ENCODE data around the gene DCUN1D3.
A peak's percentile ranks its signal among the peaks of the same experiment; 100 is the strongest.
"Not testable (repeated sequence)": the region's sequence is repeated elsewhere in the genome, so short reads cannot be mapped to it uniquely, and the experiment has no call there.

Gene DCUN1D3

DNA sequence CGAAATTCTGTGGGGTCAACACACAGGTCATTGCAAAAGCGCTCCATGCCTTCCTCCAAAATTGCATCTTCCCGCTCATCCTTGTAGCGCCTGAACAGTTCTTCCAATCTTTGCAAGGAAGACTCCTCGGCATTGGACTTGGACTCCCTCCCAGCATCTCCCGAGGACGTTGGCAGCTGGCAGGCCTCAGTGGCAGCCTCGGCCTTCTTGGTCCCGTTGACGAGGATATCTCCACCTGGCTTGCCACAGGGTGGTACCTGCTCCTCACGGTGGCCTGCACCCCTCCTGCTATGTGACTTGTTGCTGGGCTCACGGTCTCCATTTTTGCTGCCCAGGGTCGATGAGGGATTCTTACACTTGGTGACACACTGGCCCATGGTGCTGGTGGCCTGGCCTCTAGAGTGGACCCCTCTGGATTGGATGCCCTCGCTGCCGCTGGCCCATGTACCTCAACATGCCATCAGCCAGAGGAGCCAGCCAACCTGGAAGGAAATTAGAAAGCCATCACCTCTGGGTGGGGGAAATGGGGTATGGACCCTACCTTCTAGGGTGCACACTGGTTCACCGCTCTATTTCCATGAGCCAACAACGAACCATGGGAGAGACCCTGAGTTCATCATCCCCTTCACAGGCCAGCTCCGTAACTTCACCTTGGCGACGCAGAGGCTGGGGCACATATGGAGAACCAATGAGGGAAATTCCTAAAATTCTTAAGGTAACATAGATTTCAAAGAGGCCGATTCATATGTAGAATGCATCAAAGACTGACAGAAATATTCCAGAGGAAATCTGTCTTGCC lies 37.8 kb downstream of the DCUN1D3 start:
- DNase-seq (ENCODE audit: low read depth) = no peak

DNA sequence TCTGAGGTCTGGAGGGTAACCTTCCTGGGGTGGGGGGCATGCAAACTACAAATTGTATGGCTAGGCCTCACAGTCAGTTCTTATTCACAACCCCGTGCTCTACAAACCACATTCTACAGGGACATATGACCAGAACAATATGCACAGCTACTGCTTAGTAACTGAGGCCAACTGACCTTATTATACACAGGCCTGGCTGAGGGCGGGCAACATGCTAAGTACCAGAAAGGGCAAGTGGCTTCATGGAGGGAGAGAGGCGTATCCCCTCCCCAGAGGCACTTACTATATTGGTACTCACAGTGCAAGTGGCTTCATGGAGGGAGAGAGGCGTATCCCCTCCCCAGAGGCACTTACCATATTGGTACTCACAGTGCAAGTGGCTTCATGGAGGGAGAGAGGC lies 39.2 kb downstream of the DCUN1D3 start:
- not testable (repeated sequence) for DNase-seq (ENCODE audit: low read depth)

DNA sequence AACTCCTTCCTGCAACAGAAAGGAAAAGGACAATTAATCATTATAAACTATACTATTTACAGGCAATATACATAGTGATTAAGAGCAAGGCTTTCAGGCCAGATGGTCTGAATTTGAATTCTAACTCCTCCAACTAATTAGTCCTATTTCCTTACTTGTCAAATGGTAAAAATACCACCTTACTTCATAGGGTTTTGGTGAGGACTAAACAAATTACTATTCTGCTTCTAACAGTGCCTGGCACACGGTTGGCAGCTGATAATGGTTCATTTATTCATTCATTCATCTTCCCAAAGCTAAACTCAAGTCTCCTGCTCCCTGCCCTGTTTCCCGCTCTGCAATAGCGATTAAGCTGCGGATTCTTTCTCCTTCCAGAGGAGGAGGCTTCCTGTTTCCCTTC lies 39.8 kb downstream of the DCUN1D3 start:
- no peak for DNase-seq (ENCODE audit: low read depth)

DNA sequence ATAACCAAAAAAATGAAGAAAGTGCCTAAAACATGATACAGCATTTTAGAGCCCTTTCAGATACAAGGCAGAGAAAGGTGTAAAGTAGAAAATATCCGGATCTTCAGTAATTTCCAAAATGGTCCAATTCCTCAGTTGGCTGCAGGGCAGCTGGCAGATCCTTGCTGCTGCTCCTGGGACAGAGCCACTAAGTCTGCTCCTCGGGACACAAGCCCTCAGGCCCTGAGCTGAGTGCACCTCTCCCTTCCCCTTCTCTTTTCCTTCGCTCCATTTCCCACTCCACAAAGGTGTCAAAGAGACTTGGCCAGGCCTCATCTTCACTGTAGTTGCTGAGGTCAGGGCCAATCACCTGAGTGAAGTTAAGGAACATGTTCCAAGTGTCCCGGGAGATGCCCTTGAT lies 40.5 kb downstream of the DCUN1D3 start:
- DNase-seq (ENCODE audit: low read depth) = no peak

DNA sequence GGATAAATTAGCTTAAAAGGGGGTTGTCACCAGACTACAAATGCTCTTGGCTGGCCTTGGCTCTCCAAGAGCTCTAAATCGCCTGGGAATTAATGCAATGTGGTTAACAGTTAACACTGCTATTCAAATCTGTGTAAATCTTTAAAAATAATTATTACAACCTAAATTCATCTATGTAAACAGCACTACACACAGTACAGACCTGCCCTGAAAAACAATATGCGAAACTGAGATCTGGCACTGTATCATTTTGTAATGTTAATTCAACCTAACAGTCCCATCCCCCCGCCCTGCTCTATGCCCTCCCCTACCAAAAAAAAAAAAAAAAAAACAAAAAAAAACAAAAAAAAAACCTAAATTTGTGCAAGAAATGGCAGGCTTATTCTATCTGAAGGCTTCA lies 40.9 kb downstream of the DCUN1D3 start:
- no peak for DNase-seq (ENCODE audit: low read depth)

DNA sequence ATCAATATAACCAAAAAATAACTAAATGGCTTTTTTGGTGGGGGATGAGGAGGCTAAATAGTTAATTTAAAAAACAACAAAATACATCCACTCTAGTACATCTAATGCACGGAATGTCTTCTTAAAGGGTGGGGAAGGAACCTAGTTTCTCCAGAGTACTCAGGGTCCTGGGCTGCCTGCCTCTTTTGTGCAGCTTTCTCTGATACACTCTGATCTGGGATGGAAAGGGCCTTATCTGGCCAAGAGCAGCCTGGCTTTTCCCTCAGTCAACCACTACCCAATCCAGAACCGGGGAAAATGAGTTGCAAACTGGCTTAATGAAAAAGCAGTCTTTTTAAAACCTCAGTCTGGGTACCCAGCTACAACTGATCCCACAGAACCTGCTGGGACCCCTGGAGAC lies 42.9 kb downstream of the DCUN1D3 start:
- DNase-seq (ENCODE audit: low read depth) = no peak

DNA sequence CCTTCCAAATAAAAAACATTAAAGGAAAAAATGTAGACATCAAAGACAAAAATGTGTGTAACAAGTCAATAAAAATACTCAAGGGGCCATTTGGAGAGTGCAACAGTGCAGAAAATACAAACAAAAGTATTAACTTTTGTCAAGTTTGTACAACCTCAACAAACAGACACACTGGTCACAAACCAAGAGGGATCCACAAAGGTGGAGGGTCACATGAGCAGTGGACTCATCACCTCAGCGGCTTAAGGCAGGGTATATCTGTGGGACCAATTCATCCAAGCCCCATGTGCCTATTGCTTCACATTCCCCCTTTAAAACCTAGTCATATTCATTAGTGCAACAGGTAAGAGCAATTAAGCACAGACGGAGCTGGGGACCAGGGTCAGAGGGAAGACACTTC lies 45.2 kb downstream of the DCUN1D3 start:
- no peak for DNase-seq (ENCODE audit: low read depth)

DNA sequence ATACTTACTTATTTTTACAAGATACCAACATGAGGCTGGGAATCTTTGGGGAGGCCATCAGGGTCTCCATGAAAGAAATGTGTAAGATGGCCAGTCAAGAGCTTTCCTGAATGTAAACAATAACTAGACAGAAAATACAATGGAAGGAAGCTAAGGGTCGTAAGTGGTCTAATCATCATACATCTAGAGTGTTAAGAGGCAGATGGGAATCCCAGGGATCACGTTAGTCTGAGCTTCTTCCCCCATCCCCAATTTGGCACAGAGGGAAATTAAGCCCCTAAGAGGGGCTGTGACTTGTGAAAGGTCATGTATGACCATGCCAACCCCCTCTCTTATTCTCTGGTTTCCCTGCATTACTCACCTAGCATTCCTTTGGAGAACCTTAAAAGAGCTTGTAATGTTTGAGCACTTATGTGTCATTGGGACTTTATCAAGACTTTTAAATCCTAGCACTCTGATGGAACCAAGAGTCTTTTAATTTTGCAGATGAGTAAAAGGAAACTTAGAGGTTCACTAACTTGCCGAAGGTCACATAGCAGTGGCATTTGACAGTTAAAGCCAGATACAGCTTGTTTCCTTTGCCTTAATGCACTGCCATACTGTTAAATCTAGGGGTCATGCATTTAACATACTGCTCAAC lies 46.1 kb downstream of the DCUN1D3 start:
- DNase-seq (ENCODE audit: low read depth) = no peak

DNA sequence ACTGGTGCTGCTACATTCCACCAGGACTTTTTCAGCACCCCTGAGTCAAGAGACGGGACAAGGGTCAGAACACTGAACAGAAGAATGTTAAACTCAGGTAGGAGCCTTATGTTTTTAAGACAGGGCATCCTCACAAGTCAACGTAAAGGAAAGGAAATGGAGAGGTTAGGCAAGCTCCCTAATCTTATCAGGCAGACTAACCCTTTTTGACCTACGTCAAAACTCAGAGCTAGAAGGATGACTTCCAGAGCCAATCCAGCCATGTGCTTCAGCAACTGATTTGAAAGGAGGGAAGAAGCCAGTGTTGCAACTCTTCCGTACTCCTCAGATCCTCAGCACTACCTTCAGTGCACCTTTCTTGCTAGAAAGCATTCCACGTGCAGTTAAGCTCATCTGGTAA lies 47.0 kb downstream of the DCUN1D3 start:
- no peak for DNase-seq (ENCODE audit: low read depth)

DNA sequence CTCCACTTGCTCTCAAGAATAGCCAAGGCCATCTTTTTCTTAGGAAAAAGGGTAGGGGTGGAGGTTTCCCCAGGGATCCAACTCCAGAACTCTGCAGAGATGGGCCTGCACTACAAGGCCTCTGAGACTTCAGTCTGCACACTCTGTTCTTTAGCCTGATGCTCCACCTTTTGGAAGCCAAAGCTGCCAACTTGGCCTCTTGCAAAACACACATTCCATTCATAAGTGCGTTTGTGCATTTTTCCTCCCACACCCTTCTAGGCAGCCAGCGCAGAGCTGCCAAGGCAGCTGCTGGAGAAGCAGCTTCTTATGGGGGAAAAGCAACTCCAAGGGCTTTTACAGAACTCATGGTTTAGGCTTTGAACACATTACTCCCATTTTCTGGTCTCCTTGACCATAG lies 48.6 kb downstream of the DCUN1D3 start:
- DNase-seq (ENCODE audit: low read depth) = no peak

DNA sequence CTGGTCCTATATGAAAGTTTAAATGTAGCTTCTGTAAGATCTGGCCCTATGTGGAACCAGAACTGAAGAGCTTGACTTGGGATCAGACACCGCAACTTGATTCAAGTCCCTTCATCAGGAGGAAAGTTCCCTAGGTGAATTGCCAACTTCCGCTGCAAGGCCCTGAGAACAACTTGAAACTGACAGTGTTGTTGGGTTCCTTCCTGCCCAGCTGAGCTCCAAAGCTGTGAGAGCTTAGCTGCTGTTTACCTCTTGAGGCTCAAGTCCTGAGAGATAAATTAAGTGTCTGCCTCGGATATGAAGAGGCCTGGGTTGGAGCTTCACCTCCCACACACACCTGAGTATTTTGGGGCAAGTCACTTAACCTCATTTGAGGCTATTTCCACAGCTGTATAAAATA lies 49.2 kb downstream of the DCUN1D3 start:
- no peak for DNase-seq (ENCODE audit: low read depth)

DNA sequence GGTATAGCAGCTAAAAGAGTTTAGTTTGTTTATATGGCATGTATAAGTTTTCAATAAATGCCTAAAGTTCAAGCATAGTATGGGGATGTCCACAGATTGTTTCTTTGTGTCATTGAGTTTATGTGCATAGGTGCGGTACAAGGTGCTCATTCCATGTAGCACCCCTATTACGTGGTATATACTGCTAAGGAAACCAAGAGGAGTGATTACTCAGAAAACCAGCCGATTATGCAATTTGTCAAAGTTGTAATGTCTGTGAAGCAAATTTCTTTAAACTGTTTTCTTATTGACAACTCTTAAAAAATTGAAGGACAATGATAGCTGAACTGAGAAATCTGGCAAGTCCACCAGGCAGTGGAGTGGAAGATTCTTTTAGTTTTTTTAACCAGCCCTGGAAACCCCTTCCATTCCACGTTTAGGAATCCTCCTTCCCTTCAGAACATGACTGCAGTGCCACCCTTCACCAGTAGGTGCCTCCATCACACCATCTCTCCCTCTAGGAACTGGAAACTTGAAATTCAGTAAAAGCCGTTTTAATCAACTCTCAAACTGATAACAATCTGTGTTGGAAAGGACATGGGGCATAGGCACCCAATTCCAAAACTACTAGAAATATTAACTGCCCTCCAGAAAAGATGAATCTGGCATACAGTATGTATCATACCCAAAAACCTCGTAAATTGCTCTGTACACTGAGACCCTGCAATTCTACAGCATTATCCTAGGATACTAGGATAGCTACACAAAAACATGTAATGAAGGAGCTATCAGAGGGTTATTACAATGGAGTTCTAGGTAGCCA lies 50.4 kb downstream of the DCUN1D3 start:
- DNase-seq (ENCODE audit: low read depth) = peak; percentile 54

DNA sequence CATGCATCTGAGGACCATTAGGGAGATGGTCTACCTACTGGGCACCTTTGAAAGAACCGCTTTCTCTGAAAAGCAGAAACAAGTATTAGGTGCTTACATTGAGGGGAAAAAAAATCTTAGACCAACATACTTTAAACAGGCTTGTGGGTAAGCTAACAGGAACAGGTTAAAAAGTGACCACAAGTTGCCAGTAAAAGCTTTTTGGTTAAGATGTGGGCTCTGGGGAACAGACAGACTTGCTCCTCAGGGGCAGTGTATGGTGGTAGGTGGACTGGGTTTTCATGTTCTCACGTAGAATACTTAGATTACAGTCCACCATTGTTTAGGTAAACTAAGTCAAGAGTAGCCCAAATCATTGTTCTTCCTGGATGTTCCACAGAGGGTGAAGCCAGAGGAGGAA lies 52.6 kb downstream of the DCUN1D3 start:
- no peak for DNase-seq (ENCODE audit: low read depth)

DNA sequence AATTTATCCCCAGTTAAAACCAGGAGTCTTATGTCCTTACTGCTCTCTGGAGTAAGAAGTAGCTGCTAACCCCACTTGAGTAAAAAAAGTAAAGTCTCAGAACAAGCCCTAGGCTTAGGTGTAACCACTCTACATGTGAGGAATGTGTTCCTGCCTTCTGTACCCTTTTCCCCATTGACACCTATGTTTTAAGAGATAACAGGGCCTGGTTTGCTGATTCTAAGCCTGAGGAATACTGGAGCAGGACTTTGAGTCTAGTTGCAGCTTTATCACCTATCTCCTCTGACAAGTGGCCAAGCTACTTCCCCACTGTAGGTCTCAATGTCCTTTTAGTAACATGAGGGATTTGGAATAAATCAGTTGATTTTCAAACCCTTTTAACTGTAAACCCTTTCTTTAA lies 53.6 kb downstream of the DCUN1D3 start:
- no peak for DNase-seq (ENCODE audit: low read depth)

DNA sequence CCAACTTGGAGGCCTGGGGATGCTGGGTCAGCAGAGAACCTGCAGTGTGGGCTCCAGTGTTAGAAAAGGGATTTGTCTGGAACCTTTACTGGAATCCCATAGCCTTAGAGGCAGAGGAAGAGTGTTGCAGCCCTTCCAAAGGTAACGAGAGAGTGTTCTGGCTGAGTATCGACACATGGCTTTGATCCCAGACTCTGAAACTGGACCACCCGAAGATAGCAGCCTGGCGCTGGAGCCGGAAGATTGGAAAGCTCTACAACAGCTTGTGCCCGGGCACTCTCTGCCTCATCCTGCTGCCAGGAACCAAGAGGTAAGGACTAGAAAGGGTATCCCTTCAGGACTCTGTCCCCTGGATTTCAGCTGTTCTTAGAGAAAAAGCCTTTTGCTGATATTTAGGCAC lies 54.1 kb downstream of the DCUN1D3 start:
- DNase-seq (ENCODE audit: low read depth) = no peak

DNA sequence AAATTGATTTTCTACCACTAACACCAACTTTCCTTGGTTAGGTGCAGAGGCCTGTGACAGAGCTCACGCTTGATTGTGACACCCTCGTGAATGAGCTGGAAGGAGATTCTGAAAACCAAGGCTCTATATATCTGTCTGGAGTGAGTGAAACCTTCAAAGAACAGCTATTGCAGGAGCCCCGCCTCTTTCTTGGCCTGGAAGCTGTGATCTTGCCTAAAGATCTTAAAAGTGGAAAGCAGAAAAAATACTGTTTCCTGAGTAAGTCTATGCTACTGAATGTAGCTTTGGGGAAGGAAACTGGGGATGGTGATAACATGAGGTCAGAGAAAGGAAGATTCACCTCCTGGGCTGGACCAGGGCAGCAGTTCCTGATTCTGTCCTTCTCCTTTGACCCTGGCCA lies 55.6 kb downstream of the DCUN1D3 start:
- no peak for DNase-seq (ENCODE audit: low read depth)

DNA sequence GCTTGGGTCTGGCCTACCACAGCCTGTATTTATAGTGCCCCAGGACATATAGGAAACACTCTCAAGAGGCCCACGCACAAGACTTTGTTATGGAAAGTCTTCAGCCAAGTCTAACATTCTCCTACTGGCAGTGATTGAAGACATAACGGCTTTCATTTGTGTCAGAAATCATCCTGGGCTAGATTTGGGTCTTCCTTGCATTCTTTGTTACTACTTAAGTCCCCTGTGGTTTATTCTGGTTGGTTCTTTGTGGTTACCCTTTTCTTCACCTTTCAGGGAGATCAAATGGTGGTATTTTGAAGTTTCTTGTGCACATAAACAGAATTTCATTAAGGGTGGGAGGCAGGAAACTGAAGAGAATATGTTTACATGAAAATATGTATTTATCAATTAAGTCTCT lies 56.1 kb downstream of the DCUN1D3 start:
- no peak for DNase-seq (ENCODE audit: low read depth)

DNA sequence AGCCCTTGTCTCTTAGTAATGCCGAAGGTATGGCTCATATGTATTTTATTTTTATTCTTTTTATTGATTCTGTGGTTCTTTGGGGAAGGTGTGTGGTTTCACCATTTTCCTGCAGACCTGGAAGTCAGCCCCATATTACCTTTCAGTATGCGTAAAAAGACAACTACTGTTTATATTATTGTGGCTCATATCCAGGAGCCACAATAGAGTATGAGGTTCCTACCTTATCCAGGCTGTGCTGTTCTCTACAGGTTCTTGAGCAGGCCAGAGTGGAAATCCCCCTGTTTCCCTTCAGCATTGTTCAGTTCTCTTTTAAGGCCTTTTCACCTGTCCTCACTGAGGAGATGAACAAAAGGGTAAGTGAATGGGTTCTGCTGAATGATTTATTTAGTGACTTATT lies 60.7 kb downstream of the DCUN1D3 start:
- no peak for DNase-seq (ENCODE audit: low read depth)

DNA sequence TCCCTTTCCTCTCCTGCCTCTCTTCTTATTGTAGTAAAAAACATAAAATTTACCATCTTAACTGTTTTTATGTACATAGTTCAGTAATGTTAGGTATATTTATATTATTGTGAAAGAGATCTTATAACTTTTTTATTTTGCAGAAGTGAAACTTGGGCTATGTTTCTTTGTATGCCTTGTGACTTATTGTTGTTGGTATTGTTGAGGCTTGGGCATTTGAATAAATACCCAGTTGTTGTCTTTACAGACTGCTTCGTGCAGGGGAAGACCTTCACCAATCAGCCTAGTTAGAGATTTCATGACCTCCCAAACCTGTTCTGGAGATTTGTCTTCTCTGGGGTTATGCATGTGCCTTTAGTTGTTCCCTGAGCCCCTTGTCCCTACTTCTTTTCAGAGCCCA lies 61.9 kb downstream of the DCUN1D3 start:
- DNase-seq (ENCODE audit: low read depth) = no peak

DNA sequence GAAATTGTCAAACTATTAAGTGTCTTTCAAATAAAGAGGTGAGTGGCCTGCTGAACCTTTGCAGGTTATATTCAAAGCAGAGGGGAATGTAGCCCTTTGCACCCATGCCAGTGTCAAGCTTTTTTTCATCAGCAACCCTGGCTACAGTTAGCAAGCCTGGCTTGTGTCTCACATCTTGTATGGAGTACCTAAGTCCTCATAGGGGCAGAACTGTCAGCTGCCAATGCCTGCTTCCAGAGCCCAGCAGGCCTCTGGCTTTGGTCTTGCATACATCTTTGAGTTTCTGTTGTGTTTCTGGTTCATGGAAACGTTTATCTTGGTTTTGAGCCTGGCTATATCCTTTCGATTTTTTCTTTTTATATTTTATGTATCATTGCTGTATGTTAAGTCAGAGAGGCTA lies 67.1 kb downstream of the DCUN1D3 start:
- DNase-seq (ENCODE audit: low read depth) = no peak

DNA sequence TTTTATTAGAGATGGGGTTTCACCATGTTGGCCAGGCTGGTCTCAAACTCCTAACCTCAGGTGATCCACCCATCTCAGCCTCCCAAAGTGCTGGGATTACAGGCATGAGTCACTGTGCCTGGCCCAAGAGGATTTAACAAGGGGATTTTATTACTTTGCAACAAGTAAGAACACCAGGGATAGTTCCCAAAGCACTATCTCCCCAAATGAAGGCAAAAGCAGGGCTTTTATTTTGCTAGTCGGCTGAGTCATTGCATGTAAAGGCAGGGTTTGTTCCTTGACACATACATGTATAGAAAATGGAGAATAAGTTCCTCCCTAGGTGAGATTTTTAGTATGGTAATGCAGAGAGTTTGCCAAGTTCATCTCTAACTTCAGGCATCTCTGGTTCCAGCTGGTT lies 69.8 kb downstream of the DCUN1D3 start:
- DNase-seq (ENCODE audit: low read depth) = no peak

DNA sequence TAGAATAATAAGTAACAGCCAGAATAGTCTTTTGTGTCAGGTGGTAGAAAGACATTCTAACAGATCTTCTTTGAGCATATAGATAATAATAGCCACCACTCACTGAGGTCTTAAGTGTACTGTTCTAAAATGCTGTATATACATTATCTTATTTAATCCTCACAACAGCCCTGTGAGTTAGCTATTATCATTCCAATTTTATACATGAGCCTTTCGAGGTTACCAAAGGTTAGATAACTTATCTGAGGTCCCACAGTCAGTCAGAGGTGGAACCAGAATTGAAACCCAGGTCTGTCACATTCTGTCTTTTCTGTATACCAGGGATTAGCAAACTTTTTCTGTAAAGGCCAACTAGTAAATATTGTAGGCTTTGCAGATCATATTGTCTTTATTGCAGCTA lies 70.6 kb downstream of the DCUN1D3 start:
- no peak for DNase-seq (ENCODE audit: low read depth)

DNA sequence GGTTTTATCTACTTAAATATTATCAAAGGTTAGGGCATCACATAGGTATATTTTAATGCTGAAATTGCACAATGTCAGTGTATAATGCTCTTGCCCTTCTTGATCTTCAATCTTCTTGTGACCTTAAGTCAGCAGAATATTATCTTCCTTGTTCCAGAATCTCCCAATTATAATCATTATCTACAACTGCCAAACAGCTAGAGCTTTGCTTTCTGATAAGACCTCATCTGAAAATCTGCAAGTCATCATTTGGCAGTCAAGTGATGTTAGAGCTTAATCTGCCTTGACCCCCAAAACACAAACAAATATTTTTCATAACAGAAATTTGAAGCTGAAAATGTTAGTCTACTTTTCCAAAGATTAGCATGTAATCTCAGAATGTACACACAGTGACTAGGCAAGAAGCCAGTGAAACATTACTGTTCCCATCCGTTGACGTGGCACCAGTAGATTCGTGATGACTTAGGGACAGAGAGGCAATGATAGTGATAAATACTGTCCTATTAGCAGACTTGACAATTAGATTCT lies 74.1 kb downstream of the DCUN1D3 start:
- no peak for DNase-seq (ENCODE audit: low read depth)

Measured in activated T-cell treated with anti-CD3 and anti-CD28 coated beads for 1 hour (primary cell).